ENCODE results near the gene OR2AG1.

Gene OR2AG1, protein sequence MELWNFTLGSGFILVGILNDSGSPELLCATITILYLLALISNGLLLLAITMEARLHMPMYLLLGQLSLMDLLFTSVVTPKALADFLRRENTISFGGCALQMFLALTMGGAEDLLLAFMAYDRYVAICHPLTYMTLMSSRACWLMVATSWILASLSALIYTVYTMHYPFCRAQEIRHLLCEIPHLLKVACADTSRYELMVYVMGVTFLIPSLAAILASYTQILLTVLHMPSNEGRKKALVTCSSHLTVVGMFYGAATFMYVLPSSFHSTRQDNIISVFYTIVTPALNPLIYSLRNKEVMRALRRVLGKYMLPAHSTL

DNA sequence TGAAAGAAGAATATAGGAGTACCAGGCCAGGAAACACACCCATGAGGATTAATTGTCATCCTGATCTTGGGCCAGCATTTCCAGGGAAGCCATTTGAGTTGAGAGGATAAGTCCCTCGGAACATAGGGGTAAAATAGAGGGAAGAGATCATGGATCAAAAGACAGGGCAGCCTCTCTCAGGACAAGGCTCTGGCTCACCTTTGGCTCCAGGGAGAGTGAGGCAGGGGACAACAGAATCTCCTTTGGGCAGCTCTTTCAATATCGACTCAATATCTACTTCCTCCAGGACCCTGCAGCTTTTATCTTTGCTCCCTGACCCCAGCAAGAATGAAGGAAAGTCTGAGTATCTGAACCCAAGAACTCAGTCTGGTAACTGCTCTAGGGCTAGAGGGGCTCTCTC is at the start of gene OR2AG1:
Gene OR2AG1, plus strand, starts transcription at position 301 of the 400 bp plus-strand sequence. CDS start 2,018 bp downstream, outside the sequence.
- no peak for DNase-seq (ENCODE audit: low read depth)

DNA sequence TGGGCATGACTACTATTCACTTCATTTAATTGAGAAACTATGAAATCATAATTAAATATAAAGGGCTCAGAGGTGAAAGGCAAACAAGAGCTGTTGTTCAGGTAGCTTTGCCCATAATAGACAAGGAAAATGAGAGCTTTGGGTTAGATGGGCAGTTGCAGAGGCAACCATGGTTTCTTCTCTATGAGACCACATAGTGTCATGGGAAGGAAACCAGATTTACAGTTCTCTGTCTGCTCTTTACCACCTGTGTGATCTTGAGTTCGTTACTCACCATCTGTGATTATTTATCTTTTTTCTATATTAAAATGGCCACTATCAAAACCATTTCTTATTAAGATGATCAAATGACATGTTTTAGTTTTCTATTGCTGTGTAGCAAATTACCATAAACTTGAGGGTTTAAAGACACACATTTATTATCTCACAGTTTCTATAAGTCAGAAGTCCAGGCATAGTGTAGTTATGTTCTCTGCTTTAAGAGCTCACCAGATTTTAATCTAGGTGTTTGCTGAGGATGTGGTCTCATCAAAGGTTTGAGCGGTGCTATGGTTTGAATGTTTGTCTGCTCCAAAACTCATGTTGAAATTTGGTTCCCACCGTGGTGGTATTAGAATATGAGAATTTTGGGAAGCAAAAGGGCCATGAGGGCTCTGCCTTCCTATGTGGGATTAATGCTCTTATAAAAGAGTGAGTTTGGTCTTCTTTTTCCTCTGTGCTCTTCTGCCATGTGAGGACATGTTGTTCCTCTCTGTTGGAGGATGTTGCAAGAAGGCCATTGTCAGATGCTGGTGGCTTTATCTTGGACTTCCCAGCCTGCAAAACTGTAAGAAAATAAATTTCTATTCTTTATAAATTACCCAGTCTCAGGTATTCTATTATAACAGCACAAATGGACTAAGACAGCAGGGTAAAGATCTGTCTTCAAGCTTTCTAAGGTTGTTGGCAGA is 49.2 kb upstream of the OR2AG1 start:
- DNase-seq (ENCODE audit: low read depth) = no peak

DNA sequence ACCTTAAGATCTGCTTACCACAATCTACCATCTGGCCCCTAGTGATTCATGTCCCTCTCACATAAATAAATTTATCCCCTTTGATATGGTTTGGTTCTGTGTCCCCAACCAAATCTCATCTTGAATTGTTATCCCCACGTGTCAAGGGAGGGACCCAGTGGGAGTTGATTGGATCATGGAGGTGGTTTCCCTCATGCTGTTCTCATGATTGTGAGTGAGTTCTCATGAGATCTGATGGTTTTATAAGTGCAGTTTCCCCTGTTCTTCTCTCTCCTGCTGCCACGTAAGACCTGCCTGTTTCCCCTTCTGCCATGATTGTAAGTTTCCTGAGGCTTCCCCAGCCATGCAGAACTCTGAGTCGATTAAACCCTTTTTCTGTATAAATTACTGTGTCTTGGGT is 48.2 kb upstream of the OR2AG1 start:
- no peak for DNase-seq (ENCODE audit: low read depth)

DNA sequence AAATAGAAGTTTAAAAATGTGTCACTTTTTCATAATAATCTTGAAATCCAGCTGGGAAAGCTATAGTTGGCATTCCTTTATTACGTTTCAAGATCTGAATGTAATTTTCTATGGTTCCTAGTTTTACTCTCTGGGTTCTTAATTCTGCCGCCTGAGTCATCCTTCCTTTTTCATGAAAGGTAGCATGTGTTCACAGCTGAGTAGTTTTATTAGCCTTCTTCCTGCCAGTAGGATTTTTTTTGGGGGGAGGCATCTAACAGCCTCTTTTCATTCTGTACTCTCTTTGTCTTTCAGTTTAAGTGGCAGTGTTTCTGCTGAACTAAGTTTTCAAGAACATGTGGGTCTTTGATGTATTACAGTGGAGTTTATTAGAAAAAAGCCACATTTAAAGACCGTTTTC is 47.5 kb upstream of the OR2AG1 start:
- DNase-seq (ENCODE audit: low read depth) = no peak

DNA sequence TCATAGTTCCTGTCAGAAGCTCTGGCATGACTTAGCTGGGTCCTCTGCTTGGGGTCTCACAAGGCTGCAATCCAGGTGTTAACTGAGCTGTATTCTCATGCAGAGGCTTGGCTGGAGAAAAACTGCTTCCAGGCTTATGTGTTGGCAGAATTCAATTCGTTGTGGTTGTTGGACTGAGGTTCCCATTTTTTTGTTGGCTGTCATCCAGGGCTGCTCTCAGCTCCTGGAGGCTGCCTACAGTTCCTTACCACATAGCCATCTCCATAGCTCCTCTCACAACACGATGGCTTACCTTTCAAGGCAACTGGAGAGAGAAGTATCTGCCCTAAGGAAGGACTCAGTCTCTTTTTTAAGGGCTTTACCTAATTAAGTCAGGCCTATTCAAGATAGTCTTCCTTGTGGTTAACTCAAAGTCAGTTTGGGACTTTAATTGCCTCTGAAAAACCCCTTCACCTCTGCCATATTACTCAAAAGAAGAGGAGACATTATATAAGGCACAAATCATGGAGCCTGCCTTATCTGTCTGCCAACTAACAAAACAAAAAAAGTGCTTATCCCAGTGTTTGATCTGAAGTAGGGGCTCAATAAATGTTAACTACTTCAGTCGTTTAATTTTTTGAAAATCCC is 46.2 kb upstream of the OR2AG1 start:
- DNase-seq (ENCODE audit: low read depth) = no peak

DNA sequence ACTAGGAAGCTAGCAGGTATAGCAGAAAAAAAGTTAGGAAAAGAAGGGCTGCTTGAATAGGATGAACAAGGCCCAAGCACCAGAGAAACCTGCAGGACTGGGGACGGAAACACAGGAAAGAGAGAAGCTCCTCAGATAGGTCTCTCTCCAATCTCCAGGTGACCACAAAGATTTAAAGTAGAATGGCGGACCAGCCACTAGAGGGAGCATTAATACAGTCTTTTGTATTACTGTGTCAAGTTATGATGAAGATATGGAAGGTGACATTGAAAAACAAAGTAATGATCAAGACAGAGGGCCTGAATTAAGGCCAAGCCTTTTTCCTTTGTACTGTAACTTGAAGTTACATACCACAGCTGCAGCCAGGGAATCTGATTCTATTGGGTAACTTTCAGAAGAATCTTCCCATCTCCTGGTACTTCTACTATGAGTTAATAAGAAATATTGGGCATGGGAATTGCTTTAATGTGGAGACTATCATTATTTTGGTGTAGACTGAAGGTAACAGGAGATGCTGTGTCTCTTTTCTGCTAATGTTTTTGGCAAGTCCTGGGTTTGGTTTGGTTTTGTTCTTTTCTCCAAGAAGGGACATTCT is 44.9 kb upstream of the OR2AG1 start:
- DNase-seq (ENCODE audit: low read depth) = no peak

DNA sequence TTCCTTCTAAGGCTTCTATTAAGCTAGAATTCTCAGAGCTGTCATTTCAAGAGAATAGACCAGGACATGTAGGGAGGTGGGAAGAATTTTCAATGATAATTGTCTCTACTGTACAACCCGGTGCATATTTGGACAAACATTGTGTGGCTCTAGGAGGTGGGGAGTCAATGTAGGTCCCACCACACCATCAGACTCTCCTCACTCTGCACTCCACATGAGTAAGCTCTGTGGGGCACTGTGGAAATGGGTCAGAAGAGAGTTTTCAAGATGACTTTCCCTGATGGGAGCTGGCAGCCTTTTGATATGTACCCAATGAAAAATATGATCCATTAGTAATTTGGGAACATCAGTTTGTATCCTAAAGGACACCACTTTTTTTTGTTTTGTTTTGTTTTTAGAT is 44.2 kb upstream of the OR2AG1 start:
- DNase-seq (ENCODE audit: low read depth) = no peak

DNA sequence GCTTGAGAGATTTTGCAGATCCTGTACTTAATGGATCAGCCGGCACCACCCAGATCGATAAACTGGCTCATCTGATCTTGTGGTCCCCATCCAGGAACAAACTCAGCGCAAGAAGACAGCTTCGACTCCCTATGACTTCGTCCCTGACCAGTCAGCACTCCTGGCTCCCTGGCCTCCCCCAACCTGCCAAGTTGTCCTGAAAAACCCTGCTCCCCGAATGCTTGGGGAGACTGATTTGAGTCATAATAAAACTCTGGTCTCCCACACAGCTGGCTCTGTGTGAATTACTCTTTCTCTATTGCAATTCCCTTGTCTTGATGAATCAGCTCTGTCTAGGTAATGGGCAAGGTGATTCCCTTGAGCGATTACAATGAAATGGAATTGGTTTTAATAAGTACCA is 40.6 kb upstream of the OR2AG1 start:
- no peak for DNase-seq (ENCODE audit: low read depth)

DNA sequence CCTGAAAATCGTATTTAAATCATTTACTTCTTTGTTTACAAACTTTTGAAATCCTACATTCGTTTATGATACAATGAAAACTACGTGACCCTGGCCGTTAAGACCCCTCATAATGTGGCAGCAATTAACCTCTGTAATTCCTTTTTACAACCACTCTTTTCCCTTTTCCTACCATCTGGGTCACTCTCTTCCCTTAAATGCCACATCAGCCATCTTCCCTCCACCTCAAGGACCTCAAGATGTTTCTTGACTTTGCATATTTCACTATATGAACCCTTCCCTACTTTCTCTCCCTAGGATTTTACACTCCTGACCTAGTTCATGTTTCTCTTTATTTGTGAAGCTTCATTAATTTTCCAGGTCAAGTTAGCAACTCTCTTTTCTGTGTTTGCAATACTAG is 37.8 kb upstream of the OR2AG1 start:
- DNase-seq (ENCODE audit: low read depth) = no peak

DNA sequence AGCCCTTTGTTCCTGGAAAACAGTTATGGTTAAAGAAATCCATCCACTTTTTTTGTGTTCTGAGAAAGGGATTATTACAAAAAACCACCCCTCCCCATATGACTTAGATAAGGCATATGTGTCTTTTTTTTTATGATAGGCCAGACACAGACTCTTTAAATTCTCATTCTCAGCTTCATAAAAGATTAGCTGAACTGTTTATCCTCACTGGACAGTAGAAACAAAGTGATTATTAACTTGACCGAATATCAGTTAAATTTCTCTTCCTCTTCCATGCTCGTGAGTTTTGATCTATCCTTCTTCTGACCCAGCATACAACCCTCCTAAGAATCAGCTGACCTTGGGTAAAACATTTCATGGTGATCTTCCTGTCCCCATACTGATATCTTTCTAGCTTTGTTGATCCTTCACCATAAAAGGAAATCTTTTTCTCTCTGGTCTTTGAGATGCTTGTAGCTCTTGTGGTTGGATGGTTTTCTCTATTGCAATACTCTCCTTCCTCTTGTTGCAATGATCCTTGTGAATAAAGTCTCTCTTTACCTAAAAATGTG is 37.3 kb upstream of the OR2AG1 start:
- DNase-seq (ENCODE audit: low read depth) = no peak

DNA sequence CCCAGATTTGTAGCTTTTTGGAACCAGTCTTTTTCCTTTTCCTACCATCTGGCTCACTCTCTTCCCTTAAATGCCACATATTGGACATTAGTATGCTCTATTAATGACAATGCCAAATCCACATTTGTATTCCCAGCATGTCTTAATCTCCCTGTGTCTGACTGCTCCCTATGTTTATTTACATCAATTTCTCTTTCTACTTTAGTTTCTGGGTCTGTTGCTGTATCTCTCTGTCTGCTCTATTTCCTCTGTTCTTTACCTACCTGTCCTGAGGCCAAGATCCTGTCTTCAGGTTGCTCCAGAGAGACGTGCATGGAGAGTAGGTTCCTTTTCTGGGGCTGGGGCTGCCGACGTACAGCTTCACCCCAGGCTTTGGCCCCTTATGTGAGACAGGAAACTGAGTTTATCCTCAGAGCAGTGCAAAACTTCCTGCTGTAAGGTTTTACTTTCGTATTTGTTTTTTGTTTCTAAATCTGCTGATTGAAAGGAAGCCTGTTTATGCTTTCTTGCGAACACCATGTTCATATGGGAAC is 36.7 kb upstream of the OR2AG1 start:
- DNase-seq (ENCODE audit: low read depth) = no peak

DNA sequence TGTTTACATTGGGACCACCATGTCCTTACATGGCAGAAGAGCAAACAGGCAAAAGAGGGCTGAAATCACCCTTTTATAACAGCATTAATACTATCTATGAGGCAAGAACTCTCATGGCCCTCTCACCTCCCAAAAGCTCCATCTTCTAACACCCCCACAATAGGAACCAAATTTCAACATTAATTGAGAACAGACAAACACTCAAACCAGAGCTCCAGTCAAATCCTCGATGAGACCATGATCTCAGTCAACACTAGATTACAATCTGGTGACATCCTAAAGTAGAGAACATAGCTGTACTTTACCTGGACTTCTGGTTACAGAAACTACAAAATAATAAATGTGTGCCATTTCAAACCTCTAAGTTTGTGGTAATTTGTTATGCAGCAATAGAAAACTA is 36.2 kb upstream of the OR2AG1 start:
- no peak for DNase-seq (ENCODE audit: low read depth)

DNA sequence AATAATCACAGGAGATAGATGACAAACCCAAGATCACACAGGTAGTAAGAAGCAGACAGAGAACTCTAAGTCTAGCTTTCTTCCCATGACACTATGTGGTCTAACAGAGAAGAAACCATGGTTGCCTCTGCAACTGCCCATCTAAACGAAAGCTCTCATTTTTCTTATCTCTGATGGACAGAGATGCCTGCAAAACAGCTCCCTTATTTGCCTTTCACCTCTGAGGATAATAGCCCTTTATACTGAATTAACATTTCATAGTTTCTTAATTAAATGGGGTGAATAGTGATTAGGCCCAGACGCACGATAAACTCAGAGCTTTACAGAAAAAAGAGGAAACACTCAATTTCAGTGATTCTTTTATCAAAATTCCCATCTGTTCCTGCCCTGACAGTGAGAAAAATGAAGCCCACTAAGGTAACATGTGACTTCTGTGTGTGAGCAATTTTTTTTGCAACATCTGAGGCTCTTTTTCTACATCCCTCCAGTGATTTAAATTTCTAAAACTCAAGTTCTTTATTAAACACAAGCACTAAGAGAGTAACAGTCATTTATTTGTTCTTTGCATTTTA is 35.6 kb upstream of the OR2AG1 start:
- no peak for DNase-seq (ENCODE audit: low read depth)

DNA sequence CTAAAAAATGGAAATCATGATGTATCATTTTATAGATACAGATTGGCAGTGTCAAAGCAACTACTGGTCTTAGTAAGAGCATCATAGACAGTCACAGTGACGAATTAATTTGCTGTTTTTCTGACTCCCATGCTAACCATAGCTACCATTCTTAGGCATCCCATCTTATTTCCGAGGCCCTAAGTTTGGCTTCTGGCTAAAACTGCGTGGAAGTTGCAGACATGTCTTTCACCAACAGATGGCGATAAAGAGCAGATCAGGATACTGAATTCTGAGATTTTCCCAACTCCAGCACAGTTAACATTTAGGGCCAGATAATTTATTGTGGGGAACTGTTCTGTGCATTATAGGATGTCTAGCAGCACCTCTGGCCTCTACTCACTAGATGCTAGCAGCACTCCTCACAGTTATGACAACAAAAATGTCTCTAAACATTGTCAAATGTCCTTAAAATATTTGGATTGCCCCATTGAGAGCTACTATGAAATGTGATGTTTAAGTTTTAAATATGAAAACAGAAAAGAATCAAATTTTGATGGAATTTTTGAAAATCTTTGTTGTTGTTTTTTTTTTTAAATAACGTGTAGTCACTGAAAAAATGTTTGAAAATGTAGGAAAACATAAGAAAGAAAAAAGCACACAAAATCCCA is 27.4 kb upstream of the OR2AG1 start:
- no peak for DNase-seq (ENCODE audit: low read depth)

DNA sequence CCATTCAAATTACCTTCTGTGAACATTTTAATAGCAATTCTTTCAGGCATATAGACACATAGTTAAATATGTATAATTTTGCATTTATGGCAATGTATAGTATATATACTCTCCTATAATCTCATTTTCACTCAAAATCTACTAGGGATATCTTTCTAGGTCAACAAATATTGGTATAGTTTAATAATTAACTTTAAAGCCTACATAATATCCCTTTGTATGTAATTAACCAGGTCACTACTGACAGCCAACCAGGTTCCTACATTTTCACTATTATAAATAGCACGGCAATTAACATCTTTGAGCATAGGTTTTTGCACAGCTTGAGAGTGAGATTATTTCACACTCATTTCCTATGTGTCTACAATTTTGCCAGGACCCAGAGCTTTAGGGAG is 26.9 kb upstream of the OR2AG1 start:
- no peak for DNase-seq (ENCODE audit: low read depth)

DNA sequence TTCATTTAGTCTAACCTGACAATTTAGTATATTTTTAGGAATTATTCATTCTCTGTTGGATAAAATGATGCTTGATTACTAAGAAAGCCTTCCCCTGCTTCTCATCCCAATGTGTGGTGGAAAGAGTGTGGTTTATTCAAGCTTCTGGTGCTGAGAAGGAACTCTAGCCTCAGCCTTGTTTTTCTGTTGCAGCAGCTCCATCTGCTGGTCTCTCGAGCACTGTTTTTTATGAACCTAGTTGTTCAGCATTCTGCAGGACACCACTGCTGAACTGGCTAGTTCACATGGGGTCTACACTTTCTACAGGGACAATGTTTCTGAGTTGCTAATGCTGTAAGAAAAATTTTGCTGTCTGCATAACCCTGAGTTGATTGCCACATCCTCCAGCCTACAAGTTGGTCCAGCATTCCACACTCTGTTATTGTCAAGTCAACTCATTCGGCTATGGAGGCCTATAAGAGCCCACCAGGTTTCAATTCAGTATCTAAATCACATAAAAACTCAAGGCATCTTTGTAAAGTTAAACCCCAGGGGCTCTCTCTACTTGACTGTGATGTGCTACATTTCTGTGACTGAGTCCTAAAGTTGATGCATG is 25.4 kb upstream of the OR2AG1 start:
- peak; percentile 10 for DNase-seq (ENCODE audit: low read depth)

DNA sequence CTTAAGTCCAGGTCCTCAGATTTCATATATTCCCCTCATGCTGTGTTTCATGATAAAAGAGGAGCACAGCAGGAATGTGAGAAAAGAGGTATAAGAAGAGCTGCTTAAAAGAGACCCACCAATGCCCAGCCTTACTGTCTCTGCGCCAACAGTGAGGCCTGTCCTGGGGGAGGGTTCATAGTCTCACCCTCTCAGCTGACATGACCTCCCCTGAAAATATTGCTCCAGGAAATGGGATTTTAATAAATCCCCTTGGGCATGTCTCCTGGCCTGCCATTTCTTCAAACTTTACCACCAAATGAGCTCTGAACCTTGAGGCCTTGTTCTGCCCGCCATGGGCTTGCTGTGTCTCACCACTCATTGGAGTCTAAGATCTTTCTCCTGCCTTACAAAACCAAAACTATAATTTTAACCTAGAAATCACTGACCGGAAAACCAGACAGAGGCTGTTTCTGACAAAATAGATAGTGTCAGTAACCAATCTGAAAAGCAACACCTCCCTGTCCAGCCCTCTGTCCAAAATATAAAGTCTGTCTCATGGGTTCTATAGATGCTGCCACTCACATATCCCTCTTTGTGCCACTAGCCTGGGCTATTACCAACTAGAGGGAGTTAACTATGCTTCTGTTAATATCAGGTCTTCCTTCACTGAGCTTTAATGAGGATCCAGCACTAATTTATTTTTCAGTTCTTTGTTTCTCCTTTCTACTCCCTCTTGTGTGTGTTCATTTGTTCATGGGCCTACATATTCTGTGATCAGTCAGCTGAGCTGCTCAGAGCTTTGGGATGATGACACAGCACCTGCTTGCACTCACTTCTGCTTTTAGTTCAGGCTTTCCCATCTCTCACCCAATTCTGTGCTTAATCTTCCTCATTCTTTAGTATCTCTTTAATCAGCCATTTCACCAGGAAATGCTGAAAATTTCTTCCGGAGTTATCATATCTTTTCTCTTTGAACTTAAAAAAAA is 10.6 kb upstream of the OR2AG1 start, which contains the start of gene OR2AG2:
Gene OR2AG2, minus strand, starts transcription at position 51 of the 968 bp plus-strand sequence. CDS start 3,019 bp downstream, outside the sequence.
- DNase-seq (ENCODE audit: low read depth) = no peak

DNA sequence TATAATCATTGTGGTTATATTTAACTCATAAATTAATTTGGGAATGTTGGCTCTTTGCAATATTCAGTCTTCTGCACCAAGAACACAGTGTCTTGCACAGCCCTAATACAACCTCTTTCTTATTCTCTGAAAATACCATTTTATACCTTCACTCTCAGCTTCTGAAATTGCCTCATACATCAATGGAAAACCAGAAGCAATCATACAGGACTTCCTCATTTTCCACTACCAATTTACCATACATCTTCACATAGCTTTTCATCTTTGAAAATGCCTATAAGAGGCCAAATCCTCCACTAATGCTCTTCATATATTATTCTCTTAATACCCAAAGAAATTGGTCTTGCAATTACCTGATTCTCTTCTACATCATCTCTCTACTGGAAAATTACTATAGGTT is 4.3 kb upstream of the OR2AG1 start:
- DNase-seq (ENCODE audit: low read depth) = no peak

DNA sequence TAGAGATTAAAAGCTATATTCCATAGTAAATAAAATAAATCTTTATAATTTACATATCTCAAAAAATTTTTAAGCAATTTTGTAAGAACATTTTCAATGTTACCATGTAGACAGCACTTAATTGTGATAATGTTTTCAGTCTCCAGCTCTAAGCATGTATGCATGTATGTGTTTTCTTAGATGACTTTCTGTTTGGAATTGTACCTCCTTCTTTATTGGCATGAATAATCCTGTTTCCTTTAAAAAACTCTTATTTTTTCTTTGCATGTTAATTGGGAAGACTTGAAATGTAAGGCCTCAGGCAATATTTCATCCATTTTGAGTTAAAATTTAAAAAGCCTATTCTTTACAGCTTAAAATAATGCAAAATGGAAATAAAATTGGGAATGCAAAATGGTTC is 2.0 kb upstream of the OR2AG1 start:
- no peak for DNase-seq (ENCODE audit: low read depth)
